AG08395 (cell line): ENCODE results near the gene GALNS.
"Not testable (repeated sequence)": the region's sequence is repeated elsewhere in the genome, so short reads cannot be mapped to it uniquely, and the experiment has no call there.

Experiments
- DNase-seq: peaks from one replicate; pipeline ENCODE4 v3.0.0; 2012; ENCODE audit warnings: mixed read lengths, low spot score

GALNS gene

DNA sequence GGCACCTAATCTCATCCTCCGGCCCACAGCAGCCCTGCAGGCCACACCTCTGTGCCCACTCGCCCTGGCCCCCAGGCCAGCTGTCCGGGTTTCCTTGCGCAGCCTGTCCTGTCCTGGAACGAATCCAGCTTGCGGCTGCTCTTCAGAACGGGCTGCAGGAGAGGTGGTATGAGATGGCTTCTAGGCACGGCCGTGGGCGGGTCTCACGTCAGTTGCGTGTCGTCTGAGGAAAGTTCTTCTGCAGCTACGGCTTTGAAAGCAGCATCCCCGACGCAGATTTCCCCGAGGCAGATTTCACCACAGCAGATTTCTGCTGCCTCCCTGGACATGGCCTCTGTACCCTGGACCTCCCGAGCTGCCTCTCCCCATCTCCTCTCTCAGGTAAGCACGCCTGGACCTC, 18.2 kb downstream of the GALNS start:
- DNase-seq: no peak

DNA sequence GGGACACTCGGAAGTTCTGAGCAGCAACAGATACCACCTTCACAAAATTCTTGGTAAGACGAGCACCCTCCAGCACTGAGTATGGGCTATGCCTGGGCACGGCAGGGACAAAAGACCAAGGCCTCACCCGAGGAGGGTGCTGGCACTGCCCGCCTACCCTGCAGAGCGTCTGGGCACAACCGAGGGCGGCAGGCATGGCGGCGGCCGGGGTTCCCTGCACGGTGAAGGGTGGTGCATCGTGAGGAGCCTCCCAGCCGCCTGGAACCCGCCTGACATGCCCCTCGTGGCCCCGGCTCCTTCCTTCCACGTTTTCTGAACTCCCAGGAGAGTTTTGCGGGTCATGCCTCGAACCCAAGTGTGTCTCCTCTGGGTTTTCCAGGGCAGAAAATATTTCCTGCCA, 18.9 kb downstream of the GALNS start:
- DNase-seq: no peak

DNA sequence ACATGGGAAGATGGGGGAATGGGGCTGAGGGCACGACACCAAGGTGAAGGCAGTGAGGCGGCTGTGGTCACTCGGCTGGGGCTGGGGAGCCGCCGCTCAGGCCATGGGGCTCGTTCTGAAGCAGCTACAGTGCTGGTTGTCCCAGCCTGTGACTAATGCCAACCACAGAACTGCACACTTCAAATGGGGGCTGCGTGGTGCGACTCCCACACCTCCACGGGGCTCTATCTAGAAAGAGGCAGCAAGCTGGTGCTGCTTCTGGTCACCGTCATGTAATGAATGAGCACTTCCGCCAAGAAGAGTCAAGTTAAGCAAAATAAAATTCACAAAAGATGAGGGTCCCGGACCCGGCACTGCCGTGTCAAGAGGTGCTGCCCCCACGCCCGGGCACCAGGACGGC, 20.0 kb downstream of the GALNS start:
- no peak for DNase-seq

DNA sequence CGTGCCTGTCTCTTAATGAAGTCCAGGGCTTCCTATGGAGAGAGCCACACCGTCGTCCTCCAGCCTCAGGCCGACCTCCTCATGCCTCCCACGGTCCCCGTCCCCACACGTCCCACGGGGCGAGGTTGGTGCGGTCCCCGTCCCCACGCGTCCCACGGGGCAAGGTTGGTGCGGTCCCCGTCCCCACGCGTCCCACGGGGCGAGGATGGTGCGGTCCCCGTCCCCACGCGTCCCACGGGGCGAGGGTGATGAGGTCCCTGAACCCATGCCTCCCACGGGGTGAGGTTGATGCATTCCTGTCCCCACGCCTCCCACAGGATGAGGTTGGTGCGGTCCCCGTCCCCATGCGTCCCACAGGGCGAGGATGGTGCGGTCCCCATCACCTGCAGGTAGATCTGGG, 20.9 kb downstream of the GALNS start:
- no peak for DNase-seq

DNA sequence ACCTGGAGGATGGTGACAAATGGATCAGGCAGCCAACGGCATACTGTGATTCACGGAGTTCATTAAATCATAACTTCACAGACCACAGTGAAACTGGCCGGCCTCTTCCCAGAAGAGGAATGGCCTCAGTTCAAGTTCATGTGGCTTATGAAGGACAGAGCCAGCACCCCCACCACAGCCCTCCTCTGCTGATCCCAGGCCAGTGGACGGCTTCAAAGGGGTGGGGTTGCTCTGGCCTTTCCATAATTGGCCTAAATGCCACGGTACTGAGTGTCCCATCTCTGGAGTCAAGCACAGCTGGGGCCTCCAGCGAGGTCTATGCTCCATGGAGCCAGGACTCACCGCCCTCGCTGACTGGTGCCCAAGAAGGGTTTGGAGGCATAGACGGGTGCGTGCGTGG, 21.4 kb downstream of the GALNS start:
- DNase-seq: no peak

DNA sequence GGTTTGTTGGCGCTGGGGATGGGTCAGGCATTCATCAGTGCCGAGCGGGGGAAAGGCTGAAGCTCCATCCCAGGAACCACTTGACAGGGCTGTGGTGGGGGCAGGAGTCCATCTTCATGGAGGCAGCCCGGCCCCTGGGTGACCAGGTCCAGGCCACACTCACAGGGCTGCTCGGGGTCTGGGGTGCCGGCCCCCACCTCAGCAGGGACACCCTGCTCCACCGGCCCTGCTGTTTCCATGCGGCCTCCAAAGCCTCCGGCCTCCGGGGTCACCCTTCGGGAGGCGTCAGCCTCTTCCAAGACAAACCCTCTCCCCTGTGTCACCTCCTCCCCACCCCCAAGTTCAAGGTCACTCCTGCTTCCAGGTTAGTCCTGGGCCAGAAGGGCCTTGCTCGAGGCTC, 22.1 kb downstream of the GALNS start:
- DNase-seq: no peak

DNA sequence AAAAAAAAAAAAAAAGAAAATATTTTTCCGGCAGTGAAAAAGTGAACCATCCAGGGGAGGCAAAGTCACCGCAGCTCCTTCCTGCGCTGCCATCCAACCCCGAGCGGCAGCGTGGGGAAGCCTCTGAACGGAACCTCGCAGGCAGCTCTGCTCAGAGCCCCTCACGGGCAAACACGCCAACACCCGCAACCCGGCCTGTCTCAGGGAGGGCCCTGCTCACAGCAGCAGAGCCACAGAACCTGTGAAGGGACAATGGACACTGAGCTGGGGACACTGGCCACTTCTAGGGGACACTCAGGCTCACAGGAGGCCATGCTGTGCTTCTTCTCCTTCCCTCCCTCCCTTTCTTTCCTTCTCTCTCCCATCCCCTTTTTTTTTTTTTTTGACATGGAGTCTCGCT, 23.7 kb downstream of the GALNS start:
- no peak for DNase-seq

DNA sequence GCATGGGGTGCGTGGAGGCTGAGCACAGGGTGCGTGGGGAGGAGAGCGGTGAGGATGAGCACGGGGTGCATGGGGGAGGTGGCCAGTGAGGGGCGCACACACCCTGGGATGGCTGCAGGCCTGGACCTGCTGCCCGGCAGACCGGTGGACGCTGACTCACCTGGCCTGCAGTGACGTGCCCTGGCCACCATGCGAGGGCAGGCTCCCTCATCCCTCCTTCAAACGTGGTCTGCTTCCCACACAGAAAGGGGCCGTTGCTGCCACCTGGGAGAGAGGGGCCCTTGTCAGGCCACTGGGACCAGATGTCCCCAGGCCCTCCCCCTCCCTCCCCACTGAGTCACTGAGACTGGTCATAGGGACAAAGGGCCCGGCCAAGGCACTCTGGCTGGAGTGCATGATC, 24.9 kb downstream of the GALNS start:
- no peak for DNase-seq

DNA sequence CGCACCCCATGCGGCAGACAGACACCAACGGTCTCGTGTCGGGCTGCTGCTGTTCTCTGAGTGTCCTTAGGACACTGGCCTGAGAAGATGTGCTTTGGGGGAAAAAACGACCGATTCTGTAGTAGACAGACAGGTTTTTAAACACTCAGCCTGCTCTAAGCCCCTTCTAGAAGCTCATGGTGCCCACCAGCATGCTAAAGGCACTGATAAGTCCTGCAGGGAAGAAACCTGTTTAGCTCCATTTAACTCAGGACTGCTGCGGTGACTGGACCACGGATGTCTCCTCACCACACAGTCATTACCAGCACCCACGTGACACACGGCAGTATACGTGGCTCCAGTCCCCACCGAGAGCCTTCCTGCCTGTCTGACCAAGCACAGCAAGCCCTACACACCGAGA, 26.0 kb downstream of the GALNS start:
- no peak for DNase-seq

DNA sequence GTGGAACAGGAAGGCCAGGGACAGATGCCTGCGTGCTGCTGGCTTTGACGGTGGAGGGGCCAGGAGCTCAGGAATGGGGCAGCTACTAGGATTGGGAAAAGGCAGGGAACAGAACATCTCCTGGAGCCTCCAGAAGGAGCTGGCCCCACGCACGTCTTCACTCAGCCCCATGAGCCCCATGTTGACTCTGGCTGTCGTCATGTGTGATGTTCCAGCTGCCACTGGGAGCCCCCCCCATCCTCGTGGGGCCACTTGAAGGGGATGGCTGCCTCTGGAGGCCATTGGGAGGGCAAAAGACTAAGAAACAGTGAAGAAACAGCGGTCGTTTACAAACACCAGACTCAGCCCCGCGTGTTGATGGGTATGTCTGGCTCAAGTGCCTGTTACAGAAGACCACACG, 26.5 kb downstream of the GALNS start:
- DNase-seq: no peak

DNA sequence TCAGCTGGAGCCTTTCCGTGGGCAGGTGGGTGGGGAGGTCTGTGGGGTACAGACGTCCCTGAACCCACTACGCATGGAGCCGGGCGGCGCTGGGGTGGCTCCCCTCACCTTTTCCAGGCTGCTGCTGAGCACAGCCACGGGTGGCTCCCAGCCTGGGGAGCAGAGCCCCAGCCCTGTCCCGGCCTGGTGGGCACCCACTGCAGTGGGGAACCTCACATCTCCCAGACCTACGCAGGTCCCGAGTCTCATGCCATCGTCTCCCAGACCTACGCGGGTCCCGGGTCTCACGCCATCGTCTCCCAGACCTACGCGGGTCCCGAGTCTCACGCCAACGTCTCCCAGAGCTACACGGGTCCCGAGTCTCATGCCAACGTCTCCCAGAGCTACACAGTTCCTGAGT, 28.0 kb downstream of the GALNS start:
- DNase-seq: no peak

DNA sequence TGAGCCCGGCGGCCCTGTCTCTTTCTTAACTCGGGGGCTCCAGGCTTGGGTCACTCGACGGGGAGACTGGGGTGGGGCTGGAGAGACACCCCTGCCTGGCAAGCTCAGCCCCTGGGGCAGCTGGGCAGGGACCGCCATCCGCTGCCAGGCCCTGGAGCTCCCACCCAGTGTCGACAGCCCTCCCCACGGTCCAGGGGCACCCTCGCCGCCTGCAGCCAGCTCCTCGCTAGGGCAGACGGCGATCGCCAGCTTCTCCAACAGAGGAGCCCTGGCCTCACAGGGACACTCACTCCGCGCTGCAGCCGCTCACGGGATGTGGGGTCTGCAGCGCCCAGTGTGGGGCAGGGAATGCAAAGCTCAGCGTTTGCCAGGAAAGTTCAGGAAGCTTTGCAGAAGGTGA, 29.0 kb downstream of the GALNS start:
- DNase-seq: no peak

DNA sequence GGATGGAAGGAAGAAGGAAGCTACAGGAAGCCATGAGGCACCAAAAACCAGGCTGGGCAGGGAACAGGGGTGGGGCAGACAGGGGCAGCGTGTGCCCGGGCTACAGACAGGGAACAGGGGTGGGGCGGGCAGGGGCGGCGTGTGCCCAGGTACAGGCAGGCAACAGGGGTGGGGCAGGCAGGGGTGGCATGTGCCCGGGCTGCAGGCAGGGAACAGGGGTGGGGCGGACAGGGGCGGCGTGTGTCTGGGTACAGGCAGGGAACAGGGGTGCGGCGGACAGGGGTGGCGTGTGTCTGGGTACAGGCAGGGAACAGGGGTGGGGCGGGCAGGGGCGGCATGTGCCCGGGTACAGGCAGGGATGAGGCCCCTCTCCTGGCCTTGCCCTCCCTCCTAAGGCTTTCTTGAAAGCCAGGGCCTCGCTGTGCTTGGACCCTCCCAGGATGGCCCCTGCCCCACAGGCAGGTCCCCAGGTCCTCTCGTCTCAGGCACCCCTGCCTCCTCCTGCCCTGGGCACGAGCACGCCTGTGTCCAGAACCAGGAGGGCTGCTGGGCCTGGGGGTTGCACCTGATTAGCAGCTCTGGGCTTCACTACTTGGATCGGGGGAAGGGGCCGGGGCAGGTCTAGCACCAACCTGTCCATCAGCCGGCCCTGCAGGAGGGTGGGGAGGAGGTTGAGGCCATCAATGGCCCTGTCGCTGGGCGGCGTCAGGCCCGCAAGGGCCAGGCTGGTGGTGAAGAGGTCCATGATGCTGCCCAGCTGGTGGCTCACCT, 30.5 kb downstream of the GALNS start:
- DNase-seq: no peak

DNA sequence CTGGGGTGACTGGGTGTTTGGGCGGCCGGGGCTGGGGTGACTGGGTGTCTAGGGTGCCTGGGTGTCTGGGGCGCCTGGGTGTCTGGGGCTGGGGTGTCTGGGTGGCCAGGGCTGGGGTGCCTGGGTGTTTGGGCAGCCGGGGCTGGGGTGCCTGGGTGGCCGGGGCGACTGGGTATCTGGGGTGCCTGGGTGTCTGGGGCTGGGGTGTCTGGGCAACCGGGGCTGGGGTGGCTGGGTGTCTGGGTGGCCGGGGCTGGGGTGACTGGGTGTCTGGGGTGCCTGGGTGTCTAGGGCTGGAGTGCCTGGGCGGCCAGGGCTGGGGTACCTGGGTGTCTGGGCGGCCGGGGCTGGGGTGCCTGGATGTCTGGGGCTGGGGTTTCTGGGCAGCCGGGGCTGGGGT, 31.6 kb downstream of the GALNS start:
- DNase-seq: no peak

DNA sequence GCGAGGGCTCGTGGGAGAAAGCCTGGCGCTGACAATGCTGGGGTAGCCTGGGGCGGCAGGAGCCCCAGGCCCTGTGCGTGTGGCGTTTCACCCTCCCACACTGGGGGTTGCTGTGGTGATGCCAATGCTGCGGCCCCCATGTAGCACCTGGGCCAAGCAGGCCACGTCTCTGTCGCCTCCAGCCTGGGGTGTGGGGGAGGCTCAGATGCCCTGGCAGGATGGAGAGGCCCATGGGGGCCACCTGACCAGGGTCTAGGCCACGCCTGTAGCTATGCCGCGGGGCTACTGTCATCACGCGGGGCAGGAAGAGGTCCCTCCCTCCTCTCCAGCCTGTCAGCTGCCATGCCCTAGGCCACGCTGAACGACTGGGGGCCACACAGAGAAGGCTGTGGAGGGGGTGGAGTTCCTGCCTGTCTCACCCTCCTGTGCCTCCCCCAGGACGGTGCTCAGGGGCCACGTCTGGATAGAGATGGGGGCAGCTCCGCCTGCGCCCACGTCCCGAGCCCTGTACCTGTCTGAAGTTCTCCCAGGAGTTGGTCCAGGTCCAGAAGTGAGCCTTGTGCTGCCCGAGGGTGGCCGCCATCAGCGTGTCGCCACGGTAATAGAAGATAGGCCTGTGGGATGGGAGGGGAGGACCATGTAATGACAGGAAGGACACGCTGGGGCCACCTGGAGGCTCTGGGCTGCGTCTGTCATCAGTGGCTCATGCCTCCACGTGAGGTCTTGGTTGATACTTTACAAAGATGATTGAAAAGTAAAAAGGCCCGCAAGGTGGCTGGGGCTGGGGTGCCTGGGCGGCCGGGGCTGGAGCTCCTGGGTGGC, 32.3 kb downstream of the GALNS start:
- DNase-seq: no peak

DNA sequence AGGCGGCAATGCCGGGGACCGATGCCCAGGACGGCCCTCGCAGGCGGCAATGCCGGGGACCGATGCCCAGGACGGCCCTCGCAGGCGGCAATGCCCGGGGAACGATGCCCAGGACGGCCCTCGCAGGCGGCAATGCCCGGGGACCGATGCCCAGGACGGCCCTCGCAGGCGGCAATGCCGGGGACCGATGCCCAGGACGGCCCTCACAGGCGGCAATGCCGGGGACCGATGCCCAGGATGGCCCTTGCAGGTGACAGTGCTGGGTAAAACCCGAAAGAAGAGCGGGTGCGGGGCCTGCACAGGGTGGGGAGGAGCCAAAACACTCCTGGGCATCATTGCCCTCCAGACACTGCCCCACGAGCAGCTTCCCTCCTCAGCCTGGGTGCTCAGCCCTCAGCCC, 33.1 kb downstream of the GALNS start:
- DNase-seq: not testable (repeated sequence)

DNA sequence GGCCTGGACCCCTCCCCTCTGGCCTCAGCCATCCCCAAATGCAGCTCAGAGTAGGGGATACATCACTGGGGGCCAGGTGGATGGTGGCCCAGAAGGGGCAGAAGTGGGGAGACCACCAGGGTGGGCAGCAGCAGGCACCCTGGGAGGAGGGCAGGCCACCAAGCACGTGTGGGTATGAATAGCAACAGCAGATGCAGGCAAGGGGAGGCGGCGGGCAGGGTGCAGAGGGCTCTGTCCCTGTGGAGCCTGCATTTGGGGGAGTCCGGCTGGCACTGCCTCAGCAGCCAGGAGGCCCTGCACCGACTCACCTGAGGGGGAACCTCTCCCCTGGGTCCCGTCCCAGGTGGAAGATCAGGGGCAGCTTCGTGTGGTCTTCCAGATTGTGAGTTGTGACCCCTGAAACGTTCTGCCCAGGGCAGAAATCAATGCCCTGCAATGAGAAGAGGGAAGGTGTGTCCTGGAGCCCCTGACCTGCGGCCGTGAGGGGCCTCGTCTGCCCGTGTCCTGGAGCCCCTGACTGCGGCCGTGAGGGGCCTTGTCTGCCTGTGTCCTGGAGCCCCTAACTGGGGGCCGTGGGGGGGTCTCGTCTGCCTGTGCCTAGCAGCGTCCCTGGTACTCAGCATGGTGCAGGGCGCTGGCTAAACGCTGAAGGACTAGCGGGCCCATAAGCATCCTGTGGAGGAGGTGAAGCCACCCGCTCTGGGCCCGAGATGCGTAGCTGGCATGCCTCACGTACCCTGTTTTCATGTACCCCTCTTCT, 34.3 kb downstream of the GALNS start:
- no peak for DNase-seq

DNA sequence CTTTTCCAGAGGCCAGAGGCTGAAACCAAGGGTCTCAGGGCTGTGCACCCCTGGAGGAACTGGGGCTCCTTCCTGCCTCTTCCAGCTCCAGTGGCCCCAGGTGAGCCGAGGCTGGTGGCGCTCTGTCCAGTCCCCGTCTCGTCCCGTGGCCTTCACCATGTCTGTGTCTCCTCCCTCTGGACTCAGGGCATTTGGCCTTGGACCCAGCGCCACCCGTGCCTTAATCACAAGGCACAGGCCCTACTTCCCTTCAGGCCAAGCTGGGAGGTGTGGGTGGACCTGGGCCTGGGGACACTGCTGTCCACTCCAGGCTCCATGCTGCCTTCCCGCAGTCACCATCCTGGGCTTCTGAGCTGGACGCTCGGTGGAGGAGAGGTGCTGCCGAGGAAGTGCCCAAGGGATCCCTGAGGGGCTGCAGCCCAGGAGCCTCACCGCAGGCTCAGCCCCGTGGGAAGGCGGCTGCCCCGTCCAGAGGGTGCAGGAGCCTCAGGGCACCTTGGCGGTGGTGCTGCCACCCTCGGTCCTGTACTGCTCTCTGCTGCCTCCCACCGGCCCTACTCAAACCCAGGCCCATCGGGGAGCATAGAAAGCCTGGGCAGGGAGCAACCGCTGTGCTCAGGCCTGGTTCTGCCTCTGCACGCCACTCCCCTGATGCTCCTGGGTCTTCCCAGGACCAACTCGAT, 35.4 kb downstream of the GALNS start:
- no peak for DNase-seq

DNA sequence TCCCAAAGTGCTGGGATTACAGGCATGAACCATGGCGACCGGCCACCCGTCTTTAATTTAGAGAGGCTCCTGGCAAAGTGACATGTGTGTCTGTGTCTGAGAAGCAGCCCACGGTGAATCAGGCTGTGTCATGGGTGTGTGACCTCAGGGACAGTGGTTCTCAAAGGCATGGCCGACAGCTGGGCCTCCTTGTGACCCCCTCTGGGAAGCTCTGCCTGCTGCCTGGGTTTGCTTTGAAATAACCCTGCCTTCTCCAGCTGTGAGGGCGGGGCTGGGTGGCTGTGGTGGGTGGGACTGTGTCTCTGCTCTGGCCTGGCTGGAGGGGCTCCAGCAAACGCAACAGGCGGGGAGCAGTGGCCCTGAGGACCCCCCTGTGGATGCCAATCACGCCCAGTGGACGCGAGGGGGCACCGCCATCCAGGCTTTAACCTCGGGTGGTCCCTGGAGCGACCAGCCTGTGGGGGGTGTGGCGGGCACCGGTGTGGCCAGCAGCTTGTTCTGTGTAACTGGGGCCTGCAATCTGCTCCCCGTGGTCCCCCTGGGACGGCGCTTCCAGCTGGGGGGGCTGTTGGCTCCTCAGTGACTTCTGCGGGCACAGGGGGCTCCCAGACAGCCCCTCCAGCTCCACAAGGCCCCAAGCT, 36.2 kb downstream of the GALNS start:
- DNase-seq: no peak

DNA sequence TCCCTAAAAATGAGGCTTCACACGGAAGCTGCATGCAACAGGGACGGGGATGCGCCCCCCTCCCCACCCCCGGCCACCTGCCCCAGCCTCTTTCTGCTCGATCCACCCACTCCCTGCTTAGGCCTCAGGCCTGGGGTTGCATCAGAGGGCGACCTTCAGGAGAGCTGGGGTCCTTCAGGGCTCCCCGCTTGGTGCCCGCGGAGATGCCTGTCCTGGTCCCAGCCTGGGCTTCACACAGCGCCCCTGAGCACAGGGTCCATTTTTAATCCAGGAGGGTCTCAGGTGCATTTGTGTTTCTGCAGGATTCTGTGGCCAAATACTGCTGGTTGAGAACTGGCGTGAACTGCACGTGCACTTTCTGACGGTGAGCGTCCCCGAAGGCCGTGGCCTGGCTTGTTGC, 37.6 kb downstream of the GALNS start:
- DNase-seq: no peak

DNA sequence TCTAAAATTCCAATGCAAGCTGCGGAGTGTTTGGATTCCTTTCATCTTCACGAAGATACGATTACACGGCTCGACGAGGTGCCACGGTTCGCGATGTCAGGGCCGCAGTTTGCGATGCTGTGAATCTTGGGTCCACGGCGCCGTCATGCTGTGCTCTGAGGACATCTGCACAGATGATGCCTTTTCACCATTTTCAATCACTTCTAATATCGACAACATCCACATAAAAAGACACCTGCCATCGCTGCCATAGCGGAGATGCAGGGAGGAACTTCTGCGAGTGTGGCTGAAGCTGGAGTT, 38.2 kb downstream of the GALNS start:
- no peak for DNase-seq
